GM12878 (cell line): ENCODE measurements around the gene PTPRM. TPM values are rescaled to one million over a fixed set of nuclear protein-coding genes. Genes with fewer than 3 reads are reported as not detected.
A peak's percentile ranks its signal among the peaks of the same experiment; 100 is the strongest.

Experiments
- ATAC-seq: fragments of 200-7000 bp; cut with Tn5 transposase; 3 replicates; pipeline ENCODE4 v1.9.1; 2020; ENCODE audit warnings: mild to moderate bottlenecking, moderate library complexity
- BruUV-seq: library from RNA; stranded (reverse); fragments of 400-500 nt; replicated peaks from 2 replicates; lab custom pipeline; 2021; lab: Mats Ljungman, UMichigan
- CTCF ChIA-PET: fragments of 300-600 bp; sonication (Branson Sonifier 250); formaldehyde crosslinking; extraction: SDS; loops from one replicate; lab custom pipeline; 2021; ENCODE audit warnings: inconsistent platforms; lab: Yijun Ruan, JAX
- POLR2A ChIA-PET: fragments of 350-600 bp; formaldehyde crosslinking; extraction: SDS; loops from one replicate; lab custom pipeline; 2021; ENCODE audit warnings: inconsistent platforms; lab: Charles Lee
- RAD21 ChIA-PET: fragments of 300-600 bp; sonication (Branson Sonifier 250); formaldehyde crosslinking; loops from one replicate; lab custom pipeline; 2023; ENCODE audit warnings: antibody characterized with exemption; ENCODE audit not compliant: unreplicated experiment; lab: Charles Lee
- SMC1A ChIA-PET: fragments of 300-600 bp; sonication (Branson Sonifier 250); formaldehyde crosslinking; loops from one replicate; lab custom pipeline; 2023; ENCODE audit not compliant: unreplicated experiment, uncharacterized antibody; lab: Charles Lee
- DNase-seq: peaks from one replicate; pipeline ENCODE4 v3.0.0-alpha.2; 2011; ENCODE audit warnings: low read depth, low spot score
- FAIRE-seq: peaks from 3 replicates; lab custom pipeline; 2011; peaks lifted over from hg19 to GRCh38; lab: Jason Lieb, UNC
- H2AFZ ChIP-seq: 2 replicates; pipeline ENCODE4 v1.6.0; 2011; ENCODE audit warnings: low read depth, low read length, control low read depth; ENCODE audit not compliant: control insufficient read depth
- H3K27ac ChIP-seq: 2 replicates; pipeline ENCODE4 v1.5.1; 2011; ENCODE audit warnings: control low read depth; ENCODE audit not compliant: control insufficient read depth, insufficient read depth
- H3K27me3 ChIP-seq, 2 experiments: replicated peaks in 1 of 2; 2 replicates each; pipeline versions ENCODE4 v1.6.0 to v1.6.1; 2011; ENCODE audit warnings: low read length in 1 of 2; ENCODE audit not compliant: control insufficient read depth in 2 of 2, insufficient read depth in 2 of 2
- H3K36me3 ChIP-seq, 2 experiments: 2 replicates each; pipeline ENCODE4 v1.5.1; 2011; ENCODE audit warnings: low read length in 1 of 2; ENCODE audit not compliant: control insufficient read depth in 2 of 2, insufficient read depth in 2 of 2
- H3K4me1 ChIP-seq: 2 replicates; pipeline ENCODE4 v1.6.1; 2011; ENCODE audit warnings: mild to moderate bottlenecking, low read length, moderate library complexity, mixed read lengths; ENCODE audit not compliant: control insufficient read depth, insufficient read depth
- H3K4me2 ChIP-seq: 2 replicates; pipeline ENCODE4 v1.6.0; 2011; ENCODE audit warnings: control low read depth; ENCODE audit not compliant: control insufficient read depth, insufficient read depth
- H3K4me3 ChIP-seq: fragments of 200-600 bp; sonication (generic); 2 replicates; pipeline ENCODE4 v1.5.1; 2016
- H3K79me2 ChIP-seq: 2 replicates; pipeline ENCODE4 v1.6.0; 2011; ENCODE audit warnings: low read length; ENCODE audit not compliant: control insufficient read depth, insufficient read depth
- H3K9ac ChIP-seq: 2 replicates; pipeline ENCODE4 v1.8.0; 2011; ENCODE audit warnings: low read length, control low read depth, mixed read lengths; ENCODE audit not compliant: control insufficient read depth, insufficient read depth
- H3K9me3 ChIP-seq: replicated peaks from 3 replicates; pipeline ENCODE4 v1.5.1; 2011; ENCODE audit warnings: mild to moderate bottlenecking, low read length; ENCODE audit not compliant: control insufficient read depth, insufficient read depth
- H4K20me1 ChIP-seq: 2 replicates; pipeline ENCODE4 v1.6.0; 2011; ENCODE audit not compliant: control insufficient read depth, insufficient read depth
- BMI1 ChIP-seq: fragments of 450-650 bp; IDR thresholded peaks from 2 replicates; pipeline ENCODE4 v1.6.1; 2016; ENCODE audit warnings: mild to moderate bottlenecking, moderate library complexity, borderline replicate concordance
- GATAD2B ChIP-seq: fragments of 450-650 bp; conservative IDR thresholded peaks from 2 replicates; pipeline ENCODE4 v1.6.1; 2017; ENCODE audit warnings: low read depth, mild to moderate bottlenecking, moderate library complexity
- KAT2A ChIP-seq: conservative IDR thresholded peaks from 2 replicates; pipeline ENCODE4 v1.6.1; 2011; ENCODE audit warnings: low read depth, low read length; ENCODE audit not compliant: control insufficient read depth
- NBN ChIP-seq: fragments of 450-650 bp; IDR thresholded peaks from 2 replicates; pipeline ENCODE4 v1.6.1; 2016
- POLR2AphosphoS5 ChIP-seq: IDR thresholded peaks from 2 replicates; pipeline ENCODE4 v1.6.1; 2011; ENCODE audit warnings: mild to moderate bottlenecking, low read length, inconsistent platforms
- USF1 ChIP-seq: IDR thresholded peaks from 2 replicates; pipeline ENCODE4 v1.6.1; 2011; ENCODE audit warnings: borderline replicate concordance, low read depth, mild to moderate bottlenecking, moderate library complexity, mixed read lengths, low read length; ENCODE audit not compliant: insufficient read depth; ENCODE audit errors: extremely low read length
- ZNF24 ChIP-seq: fragments of 450-650 bp; IDR thresholded peaks from 2 replicates; pipeline ENCODE4 v1.6.1; 2017; ENCODE audit warnings: antibody characterized with exemption, mild to moderate bottlenecking
- ZZZ3 ChIP-seq: IDR thresholded peaks from 2 replicates; pipeline ENCODE4 v1.6.1; 2011; ENCODE audit warnings: low read depth; ENCODE audit not compliant: control insufficient read depth, insufficient read length
- WGBS: methylation state at CpG from one replicate; pipeline ENCODE4 v1.1.6; 2016; ENCODE audit warnings: low lambda C conversion rate; ENCODE audit not compliant: insufficient replicate concordance, insufficient coverage; ENCODE audit errors: missing lambda C conversion rate; 5-methylcytosine and 5-hydroxymethylcytosine counted together
- in situ Hi-C: fragments of 300-500 bp; cut with MboI; formaldehyde crosslinking; loops from 9 replicates; pipeline ENCODE4 v1.14.3; 2018; ENCODE audit warnings: mixed read lengths
- intact Hi-C: fragments of 100-400 bp; cut with micrococcal nuclease; formaldehyde crosslinking; loops from one replicate; pipeline ENCODE4 v1.14.2; 2022; ENCODE audit not compliant: unreplicated experiment
- polyA plus RNA-seq, 11 experiments: library from polyadenylated mRNA; depleted of rRNA in 4 of 11; unstranded in 6 of 11; stranded (reverse) in 5 of 11; fragments of >200 nt; fragmentation: Nextera tagmentation in 4 of 11; fragmentation: Illumina TruSeq in 1 of 11; extraction: Ambion mirVana in 4 of 11; extraction: Trizol in 1 of 11; gene quantifications; 1 replicate in 1 of 11; 2 replicates in 10 of 11; pipeline versions ENCODE4 v1.2.1 to v1.2.3, GENCODE V29; 2011 to 2016; ENCODE audit warnings: inconsistent platforms in 2 of 11, missing spikeins in 2 of 11, low read depth in 1 of 11
- total RNA-seq, 4 experiments: library from RNA; depleted of rRNA in 3 of 4; stranded (reverse); fragments of >200 nt in 3 of 4; fragmentation: Illumina TruSeq in 1 of 4; extraction: Trizol in 1 of 4; gene quantifications; 2 replicates each; pipeline versions ENCODE4 v1.2.1 to v1.2.3, GENCODE V29; 2013 to 2021
- TF ChIP-seq, protein P1 (sequence below): IDR thresholded peaks from 2 replicates; pipeline ENCODE4 v1.6.1; 2011; ENCODE audit warnings: mild to moderate bottlenecking, low read depth, low read length, moderate library complexity; ENCODE audit not compliant: insufficient replicate concordance
- TF ChIP-seq, protein P2 (sequence below): fragments of 450-650 bp; IDR thresholded peaks from 2 replicates; pipeline ENCODE4 v1.6.1; 2016; ENCODE audit warnings: mild to moderate bottlenecking
- TF ChIP-seq, protein P3 (sequence below): IDR thresholded peaks from 2 replicates; pipeline ENCODE4 v1.6.1; 2012; ENCODE audit warnings: mild to moderate bottlenecking, low read depth, low read length

PTPRM gene
- total and polyA plus RNA-seq, 10 of the 15 experiments (the other 5 are each of a cell fraction or from before 2014, with no cell fraction given): 0.07 to 22.6 (median 0.60) TPM

DNA sequence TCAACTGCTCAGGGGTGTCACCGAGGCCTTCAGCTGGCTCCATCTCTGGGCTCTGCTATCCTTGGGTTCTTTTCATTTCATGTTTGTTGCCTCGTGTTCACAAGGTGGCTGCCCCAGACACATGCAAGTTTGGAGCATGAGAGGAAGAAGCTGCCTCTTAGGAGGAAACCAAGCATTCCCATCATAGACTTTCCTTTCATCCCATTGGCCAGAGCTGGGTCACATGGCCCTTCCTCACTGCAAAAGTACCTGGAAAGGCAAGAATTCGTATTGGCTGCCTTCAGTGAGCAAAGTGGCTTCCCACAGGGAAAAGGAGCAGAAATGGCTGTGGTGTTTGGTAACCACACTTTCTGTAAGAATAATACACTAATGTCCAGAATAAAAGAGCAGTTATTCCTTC lies 886.4 kb downstream of the PTPRM start:
- no peak for FAIRE-seq

DNA sequence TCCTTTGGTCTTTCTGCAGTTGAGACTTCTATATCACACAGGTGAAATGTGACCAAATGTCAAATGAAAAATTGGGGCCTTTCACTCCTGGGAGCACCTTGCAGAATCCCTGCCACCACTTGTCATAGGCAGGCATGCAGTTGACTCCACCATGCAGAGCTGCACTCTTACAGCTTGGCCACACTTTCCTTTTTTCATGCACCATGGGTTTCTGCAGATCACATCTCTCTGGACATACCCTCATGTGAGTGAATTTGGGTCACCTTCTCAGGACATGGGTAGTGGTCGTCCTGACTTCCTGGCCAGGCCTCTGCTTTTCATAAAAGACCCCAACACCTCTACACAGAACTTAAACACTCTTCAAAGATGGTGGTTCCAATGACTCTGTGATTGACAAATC lies 887.0 kb downstream of the PTPRM start:
- ChIA-PET SMC1A (no interaction called here), RAD21 (no interaction called here), POLR2A (no interaction called here), CTCF (no interaction called here)
- DNase-seq (no peak), FAIRE-seq (no peak), ATAC-seq (no peak)
- H3K79me2 ChIP-seq: no peaks in the 10 kb centered on the region
- no peak overlapping the region for H3K4me2 ChIP-seq
- 0% methylated on average over 1 of the region's 1 CpG for WGBS
- H3K27ac ChIP-seq: no peak overlapping the region
- no peak overlapping the region for H3K9ac ChIP-seq
- no peak overlapping the region for H2AFZ ChIP-seq
- no peaks in the 10 kb centered on the region for H3K4me1 ChIP-seq
- H3K9me3 ChIP-seq: no peaks in the 10 kb centered on the region
- in situ Hi-C loops: no loop called here
- no peaks in the 10 kb centered on the region for H3K36me3 ChIP-seq
- H3K4me3 ChIP-seq: no peak overlapping the region
- H4K20me1 ChIP-seq: no peaks in the 10 kb centered on the region
- no TSS peak for BruUV-seq
- no peaks in the 10 kb centered on the region for H3K27me3 ChIP-seq
- intact Hi-C loops: no loop called here
- no peak for TF ChIP-seq BMI1
- no peak for TF ChIP-seq GATAD2B
- TF ChIP-seq, protein P1, sequence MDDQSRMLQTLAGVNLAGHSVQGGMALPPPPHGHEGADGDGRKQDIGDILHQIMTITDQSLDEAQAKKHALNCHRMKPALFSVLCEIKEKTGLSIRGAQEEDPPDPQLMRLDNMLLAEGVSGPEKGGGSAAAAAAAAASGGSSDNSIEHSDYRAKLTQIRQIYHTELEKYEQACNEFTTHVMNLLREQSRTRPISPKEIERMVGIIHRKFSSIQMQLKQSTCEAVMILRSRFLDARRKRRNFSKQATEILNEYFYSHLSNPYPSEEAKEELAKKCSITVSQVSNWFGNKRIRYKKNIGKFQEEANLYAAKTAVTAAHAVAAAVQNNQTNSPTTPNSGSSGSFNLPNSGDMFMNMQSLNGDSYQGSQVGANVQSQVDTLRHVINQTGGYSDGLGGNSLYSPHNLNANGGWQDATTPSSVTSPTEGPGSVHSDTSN: no peak
- no peak for TF ChIP-seq ZZZ3
- TF ChIP-seq NBN: no peak
- no peak for TF ChIP-seq POLR2AphosphoS5
- no peak for TF ChIP-seq ZNF24
- TF ChIP-seq, protein P2, sequence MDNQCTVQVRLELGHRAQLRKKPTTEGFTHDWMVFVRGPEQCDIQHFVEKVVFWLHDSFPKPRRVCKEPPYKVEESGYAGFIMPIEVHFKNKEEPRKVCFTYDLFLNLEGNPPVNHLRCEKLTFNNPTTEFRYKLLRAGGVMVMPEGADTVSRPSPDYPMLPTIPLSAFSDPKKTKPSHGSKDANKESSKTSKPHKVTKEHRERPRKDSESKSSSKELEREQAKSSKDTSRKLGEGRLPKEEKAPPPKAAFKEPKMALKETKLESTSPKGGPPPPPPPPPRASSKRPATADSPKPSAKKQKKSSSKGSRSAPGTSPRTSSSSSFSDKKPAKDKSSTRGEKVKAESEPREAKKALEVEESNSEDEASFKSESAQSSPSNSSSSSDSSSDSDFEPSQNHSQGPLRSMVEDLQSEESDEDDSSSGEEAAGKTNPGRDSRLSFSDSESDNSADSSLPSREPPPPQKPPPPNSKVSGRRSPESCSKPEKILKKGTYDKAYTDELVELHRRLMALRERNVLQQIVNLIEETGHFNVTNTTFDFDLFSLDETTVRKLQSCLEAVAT: no peak
- TF ChIP-seq, protein P3, sequence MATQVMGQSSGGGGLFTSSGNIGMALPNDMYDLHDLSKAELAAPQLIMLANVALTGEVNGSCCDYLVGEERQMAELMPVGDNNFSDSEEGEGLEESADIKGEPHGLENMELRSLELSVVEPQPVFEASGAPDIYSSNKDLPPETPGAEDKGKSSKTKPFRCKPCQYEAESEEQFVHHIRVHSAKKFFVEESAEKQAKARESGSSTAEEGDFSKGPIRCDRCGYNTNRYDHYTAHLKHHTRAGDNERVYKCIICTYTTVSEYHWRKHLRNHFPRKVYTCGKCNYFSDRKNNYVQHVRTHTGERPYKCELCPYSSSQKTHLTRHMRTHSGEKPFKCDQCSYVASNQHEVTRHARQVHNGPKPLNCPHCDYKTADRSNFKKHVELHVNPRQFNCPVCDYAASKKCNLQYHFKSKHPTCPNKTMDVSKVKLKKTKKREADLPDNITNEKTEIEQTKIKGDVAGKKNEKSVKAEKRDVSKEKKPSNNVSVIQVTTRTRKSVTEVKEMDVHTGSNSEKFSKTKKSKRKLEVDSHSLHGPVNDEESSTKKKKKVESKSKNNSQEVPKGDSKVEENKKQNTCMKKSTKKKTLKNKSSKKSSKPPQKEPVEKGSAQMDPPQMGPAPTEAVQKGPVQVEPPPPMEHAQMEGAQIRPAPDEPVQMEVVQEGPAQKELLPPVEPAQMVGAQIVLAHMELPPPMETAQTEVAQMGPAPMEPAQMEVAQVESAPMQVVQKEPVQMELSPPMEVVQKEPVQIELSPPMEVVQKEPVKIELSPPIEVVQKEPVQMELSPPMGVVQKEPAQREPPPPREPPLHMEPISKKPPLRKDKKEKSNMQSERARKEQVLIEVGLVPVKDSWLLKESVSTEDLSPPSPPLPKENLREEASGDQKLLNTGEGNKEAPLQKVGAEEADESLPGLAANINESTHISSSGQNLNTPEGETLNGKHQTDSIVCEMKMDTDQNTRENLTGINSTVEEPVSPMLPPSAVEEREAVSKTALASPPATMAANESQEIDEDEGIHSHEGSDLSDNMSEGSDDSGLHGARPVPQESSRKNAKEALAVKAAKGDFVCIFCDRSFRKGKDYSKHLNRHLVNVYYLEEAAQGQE: no peak

More for the DNA sequence above, 886.4 kb downstream of the PTPRM start:
- in situ Hi-C loops: no loop called here
- Histone ChIP-seq H3K4me1 (no peaks in the 10 kb centered on the region), H3K27me3 (no peaks in the 10 kb centered on the region), H3K4me2 (no peak overlapping the region), H3K36me3 (no peaks in the 10 kb centered on the region), H3K79me2 (no peaks in the 10 kb centered on the region), H3K4me3 (no peak overlapping the region), H2AFZ (no peak overlapping the region), H3K27ac (no peak overlapping the region), H4K20me1 (no peaks in the 10 kb centered on the region), H3K9ac (no peak overlapping the region), H3K9me3 (no peaks in the 10 kb centered on the region)
- BruUV-seq: no TSS peak
- CTCF ChIA-PET: no interaction called here
- RAD21 ChIA-PET: no interaction called here
- POLR2A ChIA-PET: no interaction called here
- intact Hi-C loops: no loop called here
- TF ChIP-seq USF1: peak; percentile 28
- no peak for TF ChIP-seq KAT2A
- 8% methylated on average over 3 of the region's 3 CpGs for WGBS
- DNase-seq: no peak
- SMC1A ChIA-PET: no interaction called here
- ATAC-seq: no peak
